IMR-90 (cell line): ENCODE data around the gene MTCL1. TPM values are rescaled to one million over a fixed set of nuclear protein-coding genes. Genes with fewer than 3 reads are reported as not detected.

ENCODE experiments used
- ATAC-seq: fragments of 200-7000 bp; cut with Tn5 transposase; 2 replicates; pipeline ENCODE4 v1.9.1; 2020; ENCODE audit warnings: low read depth, mild to moderate bottlenecking, moderate library complexity
- BruUV-seq: library from RNA; stranded (reverse); fragments of 400-500 nt; replicated peaks from 2 replicates; lab custom pipeline; 2021; lab: Mats Ljungman, UMichigan
- CTCF ChIA-PET: fragments of 300-600 bp; formaldehyde crosslinking; extraction: SDS; loops from one replicate; lab custom pipeline; 2021; ENCODE audit warnings: antibody characterized with exemption; lab: Yijun Ruan, JAX
- POLR2A ChIA-PET: fragments of 300-600 bp; sonication (Branson Sonifier 250); formaldehyde crosslinking; loops from one replicate; lab custom pipeline; 2022; ENCODE audit warnings: antibody characterized with exemption; ENCODE audit not compliant: unreplicated experiment; lab: Charles Lee
- DNase-seq: peaks from one replicate; pipeline ENCODE4 v3.0.0; 2013
- H2AFZ ChIP-seq: replicated peaks from 2 replicates; pipeline ENCODE3; 2013; ENCODE audit warnings: low read length, mild to moderate bottlenecking; ENCODE audit not compliant: poor library complexity
- H2AK5ac ChIP-seq: 2 replicates; pipeline ENCODE4 v1.6.1; 2013; ENCODE audit warnings: low read depth, low read length, inconsistent platforms
- H2AK9ac ChIP-seq: replicated peaks from 2 replicates; pipeline ENCODE3; 2013; ENCODE audit warnings: mild to moderate bottlenecking, low read depth, low read length, moderate library complexity; ENCODE audit not compliant: poor library complexity
- H2BK120ac ChIP-seq: 2 replicates; pipeline ENCODE4 v1.6.1; 2013; ENCODE audit warnings: low read depth, low read length, inconsistent platforms
- H2BK15ac ChIP-seq: 3 replicates; pipeline ENCODE4 v1.6.1; 2013; ENCODE audit warnings: low read depth, low read length, inconsistent platforms
- H2BK20ac ChIP-seq: 2 replicates; pipeline ENCODE4 v1.6.1; 2013; ENCODE audit warnings: low read depth, mild to moderate bottlenecking, inconsistent platforms, low read length, moderate library complexity
- H2BK5ac ChIP-seq: 2 replicates; pipeline ENCODE4 v1.6.1; 2013; ENCODE audit warnings: mild to moderate bottlenecking, low read depth, low read length, inconsistent platforms; ENCODE audit not compliant: poor library complexity, severe bottlenecking
- H3K14ac ChIP-seq: replicated peaks from 2 replicates; pipeline ENCODE4 v1.6.1; 2013; ENCODE audit warnings: low read depth, low read length, inconsistent platforms
- H3K18ac ChIP-seq: 2 replicates; pipeline ENCODE4 v1.6.1; 2013; ENCODE audit warnings: low read depth, low read length, control low read depth
- H3K23ac ChIP-seq: 2 replicates; pipeline ENCODE4 v1.6.1; 2013; ENCODE audit warnings: low read depth, low read length, inconsistent platforms
- H3K27ac ChIP-seq: 2 replicates; pipeline ENCODE4 v1.5.1; 2013; ENCODE audit warnings: mild to moderate bottlenecking, control low read depth, low read length; ENCODE audit not compliant: insufficient read depth
- H3K27me3 ChIP-seq: 2 replicates; pipeline ENCODE4 v1.6.1; 2013; ENCODE audit warnings: low read length; ENCODE audit not compliant: control insufficient read depth, insufficient read depth
- H3K36me3 ChIP-seq: 2 replicates; pipeline ENCODE4 v1.6.1; 2013; ENCODE audit warnings: low read length, mixed read lengths; ENCODE audit not compliant: control insufficient read depth, insufficient read depth
- H3K4ac ChIP-seq: 2 replicates; pipeline ENCODE4 v1.6.1; 2013; ENCODE audit warnings: low read depth, low read length, inconsistent platforms
- H3K4me1 ChIP-seq: 2 replicates; pipeline ENCODE4 v1.6.1; 2013; ENCODE audit warnings: low read length, mixed read lengths; ENCODE audit not compliant: control insufficient read depth, insufficient read depth
- H3K4me2 ChIP-seq: 2 replicates; pipeline ENCODE4 v1.6.1; 2013; ENCODE audit warnings: low read depth, mild to moderate bottlenecking, control low read depth, low read length, moderate library complexity
- H3K4me3 ChIP-seq: 2 replicates; pipeline ENCODE4 v1.5.1; 2013; ENCODE audit warnings: low read depth, mild to moderate bottlenecking, control low read depth, low read length, moderate library complexity; ENCODE audit not compliant: insufficient read depth
- H3K56ac ChIP-seq: 2 replicates; pipeline ENCODE4 v1.6.1; 2013; ENCODE audit warnings: low read length, inconsistent platforms; ENCODE audit not compliant: insufficient read depth; ENCODE audit errors: extremely low read depth
- H3K79me1 ChIP-seq, 2 experiments: 2 replicates each; pipeline ENCODE4 v1.6.1; 2013; ENCODE audit warnings: low read length in 2 of 2, inconsistent platforms in 1 of 2, low read depth in 1 of 2
- H3K9ac ChIP-seq: 2 replicates; pipeline ENCODE4 v1.6.1; 2013; ENCODE audit warnings: low read depth, low read length, control low read depth
- H3K9me1 ChIP-seq: 2 replicates; pipeline ENCODE4 v1.6.1; 2013; ENCODE audit warnings: low read length, inconsistent platforms; ENCODE audit not compliant: insufficient read depth
- H3K9me3 ChIP-seq: 2 replicates; pipeline ENCODE4 v1.6.1; 2013; ENCODE audit warnings: low read length; ENCODE audit not compliant: control insufficient read depth, insufficient read depth
- H4K20me1 ChIP-seq: 2 replicates; pipeline ENCODE4 v1.6.1; 2013; ENCODE audit warnings: low read length, inconsistent platforms; ENCODE audit not compliant: insufficient read depth
- H4K5ac ChIP-seq: 2 replicates; pipeline ENCODE4 v1.6.1; 2013; ENCODE audit warnings: mild to moderate bottlenecking, low read depth, low read length, control low read depth
- H4K8ac ChIP-seq, 2 experiments: 2 replicates each; pipeline ENCODE4 v1.6.1; 2013; ENCODE audit warnings: low read depth in 2 of 2, low read length in 2 of 2, control low read depth in 1 of 2, inconsistent platforms in 1 of 2
- H4K91ac ChIP-seq: 2 replicates; pipeline ENCODE4 v1.6.1; 2013; ENCODE audit warnings: low read depth, low read length, inconsistent platforms; ENCODE audit not compliant: insufficient read depth
- NFE2L2 ChIP-seq: fragments of 150-350 bp; IDR thresholded peaks from 2 replicates; pipeline ENCODE4 v1.6.1; 2016; ENCODE audit warnings: low read depth, mild to moderate bottlenecking, low read length
- RCOR1 ChIP-seq: IDR thresholded peaks from 2 replicates; pipeline ENCODE4 v1.6.1; 2012; ENCODE audit warnings: mild to moderate bottlenecking, low read length, improper control_type of control experiment; ENCODE audit not compliant: insufficient replicate concordance
- WGBS, 2 experiments: methylation state at CpG; one replicate each; pipeline versions ENCODE4 v1.1.5 to v1.1.7; 2013; ENCODE audit warnings: missing lambda C conversion rate in 2 of 2; ENCODE audit not compliant: insufficient read length in 1 of 2; ENCODE audit errors: extremely low coverage in 2 of 2; 5-methylcytosine and 5-hydroxymethylcytosine counted together
- dilution Hi-C: fragments of 300-500 bp; cut with HindIII; formaldehyde crosslinking; loops from one replicate; pipeline ENCODE4 v1.14.3; 2018; ENCODE audit warnings: low sequenced_read_pairs; ENCODE audit not compliant: unreplicated experiment
- in situ Hi-C: fragments of 300-500 bp; cut with MboI; formaldehyde crosslinking; loops from 3 replicates; pipeline ENCODE4 v1.14.3; 2019; ENCODE audit warnings: low sequenced_read_pairs, inconsistent platforms, mixed read lengths
- intact Hi-C: fragments of 100-400 bp; cut with micrococcal nuclease; formaldehyde crosslinking; loops from 2 replicates; pipeline ENCODE4 v1.10.0; 2022
- polyA plus RNA-seq, 3 experiments: library from polyadenylated mRNA; depleted of rRNA; stranded (reverse); fragments of >200 nt; gene quantifications; 2 replicates each; pipeline ENCODE4 v1.2.3, GENCODE V29; 2012; ENCODE audit warnings: low replicate concordance in 1 of 3
- total RNA-seq: library from RNA; depleted of rRNA; stranded (reverse); fragments of >200 nt; gene quantifications from 2 replicates; pipeline ENCODE4 v1.2.3, GENCODE V29; 2012

MTCL1 gene
- total and polyA plus RNA-seq, 2 of the 4 experiments (the other 2 are of a cell fraction): 29.0 to 45.3 TPM

GRCh38 chr18:8694891-8695290 is 10.5 kb upstream of the MTCL1 start:
- H3K4me3 ChIP-seq: no peak overlapping the region
- no peak overlapping the region for H3K27ac ChIP-seq
- H4K5ac ChIP-seq: no peak overlapping the region
- no peak overlapping the region for H2BK15ac ChIP-seq
- ATAC-seq (no peak), DNase-seq (no peak)
- dilution Hi-C loops (loop anchor here (25.0 kb wide), 1 partner anchor 292 kb away; no protein-coding TSS in a partner anchor), intact Hi-C loops (loop anchor here (1.0 kb wide), 1 partner anchor 360 kb away; no protein-coding TSS in a partner anchor), in situ Hi-C loops (no loop called here)
- TF ChIP-seq RCOR1 (no peak), NFE2L2 (no peak)
- no peaks in the 10 kb centered on the region for H4K20me1 ChIP-seq
- H3K4me2 ChIP-seq: no peak overlapping the region
- no peak overlapping the region for H2BK20ac ChIP-seq
- H3K9ac ChIP-seq: no peak overlapping the region
- WGBS, 2 experiments: no CpG with 5 or more reads among the region's 10 CpGs
- CTCF ChIA-PET: interaction anchor here (0.9 kb wide), 1 partner anchor 14 kb away, joined by 4 read pairs; no protein-coding TSS in a partner anchor
- no peak overlapping the region for H3K4ac ChIP-seq
- H3K4me1 ChIP-seq: peaks cover under 1% of the 10 kb centered on the region; the same call in 1 of the 2 replicates
- H3K36me3 ChIP-seq: no peaks in the 10 kb centered on the region
- no peaks in the 10 kb centered on the region for H3K27me3 ChIP-seq
- H2BK5ac ChIP-seq: no peak overlapping the region
- POLR2A ChIA-PET: no interaction called here
- H2AK5ac ChIP-seq: no peak overlapping the region
- H3K14ac ChIP-seq: no peak overlapping the region
- H4K91ac ChIP-seq: no peak overlapping the region
- 0 out of 2 replicates have a peak, but pooled peaks cover 2% of the 10 kb centered on the region for H3K9me1 ChIP-seq
- no TSS peak for BruUV-seq
- H3K18ac ChIP-seq: no peak overlapping the region
- H3K56ac ChIP-seq: no peak overlapping the region
- no peak overlapping the region for H2BK120ac ChIP-seq
- H2AFZ ChIP-seq: no peak overlapping the region
- H2AK9ac ChIP-seq: no peak overlapping the region
- H4K8ac ChIP-seq: no peak overlapping the region
- no peak overlapping the region for H3K23ac ChIP-seq
- 0 out of 4 replicates have a peak, but pooled peaks cover 0 to 4% of the 10 kb centered on the region in 2 experiments for H3K79me1 ChIP-seq
- no peaks in the 10 kb centered on the region for H3K9me3 ChIP-seq
